Measurements from ENCODE around the gene MST1. TPM values are rescaled to one million over a fixed set of nuclear protein-coding genes. Genes with fewer than 3 reads are reported as not detected.

MST1 gene
- total RNA-seq, 1 experiment from 2014 or later: 1.7 TPM

DNA sequence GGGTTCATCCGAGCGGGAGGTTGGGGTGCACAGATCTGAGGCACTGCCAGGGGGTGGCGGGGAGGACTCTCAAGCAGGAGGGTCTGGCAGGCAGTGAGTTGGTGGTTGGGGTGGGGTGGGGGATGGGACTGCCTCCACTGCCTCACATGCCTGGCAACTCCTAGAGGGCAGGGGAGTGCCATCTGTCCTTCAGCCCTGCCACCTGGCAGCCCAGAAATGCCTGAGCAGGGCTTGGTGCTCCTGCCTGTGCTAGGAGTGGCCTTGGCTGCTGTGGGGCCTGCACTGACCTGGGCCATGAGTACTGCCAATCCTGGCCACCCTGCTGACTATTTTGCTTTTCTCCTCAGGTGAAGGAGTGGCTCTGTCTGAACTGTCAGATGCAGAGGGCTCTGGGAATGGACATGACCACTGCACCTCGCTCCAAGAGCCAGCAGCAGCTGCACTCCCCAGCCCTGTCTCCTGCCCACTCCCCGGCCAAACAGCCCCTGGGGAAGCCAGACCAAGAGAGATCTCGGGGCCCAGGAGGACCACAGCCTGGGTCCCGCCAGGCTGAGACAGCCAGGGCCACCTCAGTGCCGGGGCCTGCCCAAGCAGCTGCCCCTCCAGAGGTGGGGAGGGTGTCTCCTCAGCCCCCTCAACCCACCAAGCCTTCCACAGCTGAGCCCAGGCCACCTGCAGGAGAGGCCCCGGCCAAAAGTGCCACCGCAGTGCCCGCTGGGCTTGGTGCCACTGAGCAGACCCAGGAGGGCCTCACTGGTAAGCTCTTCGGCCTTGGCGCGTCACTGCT is 47.2 kb downstream of the MST1 start:
- Histone ChIP-seq H3F3A (ENCODE audit: low read length, unreplicated experiment) (no peaks in the 10 kb centered on the region), H3K27ac (ENCODE audit: low read length) (no peak overlapping the region), H4K20me1 (ENCODE audit: low read length) (no peaks in the 10 kb centered on the region), H3K9me3 (ENCODE audit: low read length) (no peaks in the 10 kb centered on the region), H2AFZ (ENCODE audit: low read length) (no peak overlapping the region), H3K27me3 (ENCODE audit: low read length) (no peaks in the 10 kb centered on the region), H3K4me3 (ENCODE audit: low read length) (no peak overlapping the region), H3K9me2 (replicated peaks; ENCODE audit: low read length) (no peaks in the 10 kb centered on the region), H3K79me2 (ENCODE audit: low read length) (no peaks in the 10 kb centered on the region), H3K36me3 (ENCODE audit: low read depth, low read length) (no peaks in the 10 kb centered on the region), H3K4me1 (ENCODE audit: insufficient read depth, low read length) (peaks cover 8% of the 10 kb centered on the region), H3K9ac (ENCODE audit: low read length) (no peak overlapping the region), H3K4me2 (ENCODE audit: low read length) (no peak overlapping the region)
- DNase-seq (no peak), ATAC-seq (no peak)
- ChIA-PET CTCF (no interaction called here), POLR2A (ENCODE audit: unreplicated experiment) (no interaction called here)
- TF ChIP-seq EZH2 (IDR thresholded peaks at IDR 0.05; ENCODE audit: low read length, unreplicated experiment) (no peak), EZH2phosphoT487 (IDR thresholded peaks at IDR 0.05; ENCODE audit: borderline replicate concordance, low read length) (no peak), CTCF (conservative IDR thresholded peaks at IDR 0.05; ENCODE audit: low read depth, low read length) (no peak)
- intact Hi-C loops (cut with micrococcal nuclease): no loop called here
- BruUV-seq (replicated peaks): no TSS peak

- no TSS peak for BruUV-seq (replicated peaks)
- ChIA-PET CTCF (interaction anchor here (0.6 kb wide), 1 partner anchor 14 kb away, joined by 6 read pairs; no protein-coding TSS in a partner anchor), POLR2A (ENCODE audit: unreplicated experiment) (no interaction called here)
- H3K27me3 ChIP-seq (ENCODE audit: low read length): no peaks in the 10 kb centered on the region
- TF ChIP-seq EZH2phosphoT487 (IDR thresholded peaks at IDR 0.05; ENCODE audit: borderline replicate concordance, low read length) (no peak), EZH2 (IDR thresholded peaks at IDR 0.05; ENCODE audit: low read length, unreplicated experiment) (no peak), CTCF (conservative IDR thresholded peaks at IDR 0.05; ENCODE audit: low read depth, low read length) (no peak)
- H2AFZ ChIP-seq (ENCODE audit: low read length): no peak overlapping the region
- no peaks in the 10 kb centered on the region for H3K79me2 ChIP-seq (ENCODE audit: low read length)
- H3K4me3 ChIP-seq (ENCODE audit: low read length): no peak overlapping the region
- H4K20me1 ChIP-seq (ENCODE audit: low read length): no peaks in the 10 kb centered on the region
- H3F3A ChIP-seq (ENCODE audit: low read length, unreplicated experiment): no peaks in the 10 kb centered on the region
- ATAC-seq (no peak), DNase-seq (no peak)
- H3K9me2 ChIP-seq (replicated peaks; ENCODE audit: low read length): no peaks in the 10 kb centered on the region
- intact Hi-C loops (cut with micrococcal nuclease): no loop called here
- H3K27ac ChIP-seq (ENCODE audit: low read length): no peak overlapping the region
- H3K4me1 ChIP-seq (ENCODE audit: insufficient read depth, low read length): peaks cover 8% of the 10 kb centered on the region
- no peak overlapping the region for H3K4me2 ChIP-seq (ENCODE audit: low read length)
- H3K36me3 ChIP-seq (ENCODE audit: low read depth, low read length): no peaks in the 10 kb centered on the region
- H3K9ac ChIP-seq (ENCODE audit: low read length): no peak overlapping the region
- H3K9me3 ChIP-seq (ENCODE audit: low read length): no peaks in the 10 kb centered on the region
Measured at GRCh38 chr3:49641292-49641691, 48.0 kb downstream of the MST1 start.

DNA sequence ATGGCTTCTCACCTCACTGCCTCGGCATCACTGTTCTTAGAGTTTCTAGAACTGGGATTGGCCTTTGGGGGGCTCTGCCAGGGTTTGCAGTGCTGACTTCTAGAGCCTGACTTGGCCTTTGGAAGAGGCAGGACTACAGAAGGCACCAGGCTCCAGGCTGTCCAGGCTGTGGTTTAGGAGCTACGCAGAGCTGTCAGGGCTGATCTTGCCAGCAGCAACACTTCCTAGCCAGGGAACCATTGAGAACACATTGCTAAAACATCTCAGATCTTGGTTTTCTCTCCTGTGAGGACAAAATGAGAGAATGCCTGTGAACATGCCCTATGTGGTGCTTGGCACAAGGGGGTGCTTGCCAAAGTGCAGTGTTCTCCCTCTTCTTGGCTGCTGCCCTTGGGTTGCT is 49.7 kb downstream of the MST1 start:
- peaks cover 8% of the 10 kb centered on the region for H3K4me1 ChIP-seq (ENCODE audit: insufficient read depth, low read length)
- no peak overlapping the region for H3K27ac ChIP-seq (ENCODE audit: low read length)
- H3K9me2 ChIP-seq (replicated peaks; ENCODE audit: low read length): no peaks in the 10 kb centered on the region
- no peaks in the 10 kb centered on the region for H3K79me2 ChIP-seq (ENCODE audit: low read length)
- no peak for DNase-seq
- no peaks in the 10 kb centered on the region for H3F3A ChIP-seq (ENCODE audit: low read length, unreplicated experiment)
- ChIA-PET POLR2A (ENCODE audit: unreplicated experiment) (no interaction called here), CTCF (no interaction called here)
- H3K9me3 ChIP-seq (ENCODE audit: low read length): no peaks in the 10 kb centered on the region
- TF ChIP-seq CTCF (conservative IDR thresholded peaks at IDR 0.05; ENCODE audit: low read depth, low read length): no peak
- no peak for TF ChIP-seq EZH2 (IDR thresholded peaks at IDR 0.05; ENCODE audit: low read length, unreplicated experiment)
- TF ChIP-seq EZH2phosphoT487 (IDR thresholded peaks at IDR 0.05; ENCODE audit: borderline replicate concordance, low read length): no peak
- H4K20me1 ChIP-seq (ENCODE audit: low read length): no peaks in the 10 kb centered on the region
- no peak for ATAC-seq
- no peaks in the 10 kb centered on the region for H3K36me3 ChIP-seq (ENCODE audit: low read depth, low read length)
- intact Hi-C loops (cut with micrococcal nuclease): no loop called here
- no peak overlapping the region for H3K9ac ChIP-seq (ENCODE audit: low read length)
- BruUV-seq (replicated peaks): no TSS peak
- no peak overlapping the region for H3K4me3 ChIP-seq (ENCODE audit: low read length)
- no peaks in the 10 kb centered on the region for H3K27me3 ChIP-seq (ENCODE audit: low read length)
- H2AFZ ChIP-seq (ENCODE audit: low read length): no peak overlapping the region
- H3K4me2 ChIP-seq (ENCODE audit: low read length): no peak overlapping the region
